Upper lobe of right lung (tissue), 1 donor: Measurements from ENCODE around the gene PPEF2. TPM values are rescaled to one million over a fixed set of nuclear protein-coding genes. Genes with fewer than 3 reads are reported as not detected.
"Not testable (repeated sequence)": the region's sequence is repeated elsewhere in the genome, so short reads cannot be mapped to it uniquely, and the experiment has no call there.

Experiments
- ATAC-seq: fragments of 200-7000 bp; cut with Tn5 transposase; one replicate; pipeline ENCODE4 v1.9.1; 2020; ENCODE audit warnings: mild to moderate bottlenecking, moderate library complexity
- DNase-seq: peaks from one replicate; pipeline ENCODE4 v3.0.0-alpha.2; 2020
- H3K27ac ChIP-seq: fragments of 200-600 bp; one replicate; pipeline ENCODE4 v1.8.0; 2022
- H3K27me3 ChIP-seq: fragments of 200-600 bp; one replicate; pipeline ENCODE4 v1.8.0; 2022; ENCODE audit warnings: mild to moderate bottlenecking
- H3K36me3 ChIP-seq: fragments of 200-600 bp; one replicate; pipeline ENCODE4 v1.8.0; 2022
- H3K4me1 ChIP-seq: fragments of 200-600 bp; one replicate; pipeline ENCODE4 v1.8.0; 2022
- H3K4me3 ChIP-seq: fragments of 200-600 bp; one replicate; pipeline ENCODE4 v1.8.0; 2022; ENCODE audit warnings: mild to moderate bottlenecking
- H3K9me3 ChIP-seq: fragments of 200-600 bp; one replicate; pipeline ENCODE4 v1.8.0; 2022
- CTCF ChIP-seq: fragments of 200-600 bp; IDR thresholded peaks from one replicate; pipeline ENCODE4 v1.8.0; 2022; ENCODE audit warnings: antibody characterized with exemption
- intact Hi-C: fragments of 100-400 bp; cut with DNase I; formaldehyde crosslinking; loops from one replicate; pipeline ENCODE4 v1.11.0; 2022
- total RNA-seq: library from RNA; stranded (reverse); fragmentation: NEBNext Ultra II Directional; extraction: Animal tissue kit (Norgen Biotek cat#: 25700); gene quantifications from one replicate; pipeline ENCODE4 v1.2.1, GENCODE V29; 2021
- donor health status: DM: no; HTN: yes; CAD: no; lungs with severe emphysema.

The PPEF2 gene
- total RNA-seq, 1 donor from 2014 or later: not detected

DNA sequence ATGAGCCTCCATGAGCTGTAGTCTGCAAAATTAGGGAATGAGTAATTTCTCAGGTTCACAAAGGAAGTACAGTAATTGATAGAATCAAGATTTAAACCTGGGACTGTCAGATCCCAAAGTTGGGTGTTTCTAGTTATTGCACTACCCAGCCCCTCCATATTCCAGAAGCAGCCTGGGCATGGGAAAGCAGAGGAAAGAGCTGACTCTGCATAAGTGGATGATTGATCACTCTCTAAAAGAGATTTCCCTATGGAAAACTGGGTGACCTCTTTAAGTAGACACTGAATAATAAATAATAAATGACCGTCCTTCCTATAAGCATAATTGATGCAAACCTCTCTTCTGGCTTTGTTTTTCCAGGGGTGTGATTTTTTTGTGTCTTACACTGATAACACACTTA is 33.4 kb upstream of the PPEF2 start:
- ATAC-seq (no peak), DNase-seq (no peak)
- no peak overlapping the region for H3K4me3 ChIP-seq
- H3K4me1 ChIP-seq: no peaks in the 10 kb centered on the region
- peaks cover 9% of the 10 kb centered on the region for H3K36me3 ChIP-seq
- no peaks in the 10 kb centered on the region for H3K27me3 ChIP-seq
- intact Hi-C loops: no loop called here
- TF ChIP-seq CTCF: no peak
- no peak overlapping the region for H3K27ac ChIP-seq
- no peaks in the 10 kb centered on the region for H3K9me3 ChIP-seq

DNA sequence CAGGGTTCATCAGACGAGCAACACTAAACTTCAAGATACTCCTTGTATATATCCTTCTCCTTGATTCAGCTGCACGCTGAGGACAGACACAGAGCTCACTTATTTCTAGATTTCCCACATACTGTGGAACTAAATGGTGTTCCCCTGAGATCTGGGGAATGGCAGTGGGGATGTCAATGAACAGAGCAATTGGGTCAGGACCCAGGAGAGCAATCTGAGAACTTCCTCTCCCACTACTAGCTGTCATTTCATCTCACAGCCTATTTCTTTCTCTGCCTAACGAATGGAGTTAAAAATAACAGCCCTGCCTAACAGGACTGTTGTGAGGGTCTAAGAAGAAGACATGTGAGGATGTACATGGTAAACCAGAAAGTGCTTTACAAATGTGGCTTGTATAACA is 27.9 kb upstream of the PPEF2 start:
- no peak for DNase-seq
- intact Hi-C loops: no loop called here
- no peaks in the 10 kb centered on the region for H3K9me3 ChIP-seq
- ATAC-seq: no peak
- no peak overlapping the region for H3K27ac ChIP-seq
- no peaks in the 10 kb centered on the region for H3K27me3 ChIP-seq
- H3K4me1 ChIP-seq: no peaks in the 10 kb centered on the region
- no peak for TF ChIP-seq CTCF
- no peak overlapping the region for H3K4me3 ChIP-seq
- H3K36me3 ChIP-seq: peaks cover 25% of the 10 kb centered on the region

DNA sequence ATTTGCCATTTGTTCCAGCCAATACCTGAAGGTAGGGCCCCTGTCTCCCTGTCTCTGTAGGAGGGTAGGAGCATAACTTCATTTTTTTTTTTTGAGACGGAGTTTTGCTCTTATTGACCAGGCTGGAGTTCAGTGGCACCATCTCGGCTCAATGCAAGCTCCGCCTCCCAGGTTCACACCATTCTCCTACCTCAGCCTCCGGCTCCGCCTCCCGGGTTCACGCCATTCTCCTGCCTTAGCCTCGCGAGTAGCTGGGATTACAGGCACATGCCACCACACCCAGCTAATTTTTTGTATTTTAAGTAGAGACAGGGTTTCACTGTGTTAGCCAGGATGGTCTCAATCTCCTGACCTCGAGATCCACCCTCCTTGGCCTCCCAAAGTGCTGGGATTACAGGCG is 22.7 kb upstream of the PPEF2 start:
- H3K27ac ChIP-seq, H3K27me3 ChIP-seq, H3K9me3 ChIP-seq, intact Hi-C loops, H3K4me1 ChIP-seq, ATAC-seq, H3K4me3 ChIP-seq, DNase-seq: not testable (repeated sequence)
- H3K36me3 ChIP-seq: peaks cover 22% of the 10 kb centered on the region

- intact Hi-C loops: no loop called here
- no peaks in the 10 kb centered on the region for H3K4me1 ChIP-seq
- no peak for ATAC-seq
Measured at GRCh38 chr4:75924309-75924827, 22.1 kb upstream of the PPEF2 start.

GRCh38 chr4:75922588-75922987 is 20.3 kb upstream of the PPEF2 start:
- intact Hi-C loops: no loop called here
- no peak overlapping the region for H3K27ac ChIP-seq
- ATAC-seq (no peak), DNase-seq (no peak)
- H3K4me1 ChIP-seq: no peaks in the 10 kb centered on the region
- peaks cover 17% of the 10 kb centered on the region for H3K36me3 ChIP-seq
- no peaks in the 10 kb centered on the region for H3K27me3 ChIP-seq
- H3K9me3 ChIP-seq: no peaks in the 10 kb centered on the region
- TF ChIP-seq CTCF: no peak
- no peak overlapping the region for H3K4me3 ChIP-seq

More at GRCh38 chr4:75924309-75924827, 22.1 kb upstream of the PPEF2 start:
- H3K4me3 ChIP-seq: no peak overlapping the region
- H3K9me3 ChIP-seq: no peaks in the 10 kb centered on the region
- DNase-seq: no peak
- no peak for TF ChIP-seq CTCF
- H3K27ac ChIP-seq: no peak overlapping the region
- no peaks in the 10 kb centered on the region for H3K27me3 ChIP-seq
- peaks cover 20% of the 10 kb centered on the region for H3K36me3 ChIP-seq

DNA sequence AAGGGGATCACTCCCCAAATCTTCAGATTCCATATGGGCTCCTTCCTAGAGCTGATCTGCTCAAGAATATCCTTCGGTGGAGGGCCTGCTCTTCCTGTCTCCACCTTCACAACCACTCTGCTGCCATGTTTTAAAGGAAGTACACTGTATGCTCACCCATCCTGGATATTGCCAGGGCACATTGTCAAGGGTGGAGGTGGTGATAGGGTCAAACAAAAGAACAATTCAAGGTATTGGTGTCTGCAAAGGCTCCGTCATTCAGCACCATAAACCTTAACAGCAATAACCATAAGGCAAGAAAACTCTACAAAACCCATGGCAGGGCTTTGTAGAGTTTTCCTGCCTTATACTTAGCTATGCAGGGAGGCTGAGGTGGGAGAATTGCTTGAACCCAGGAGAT is 19.7 kb upstream of the PPEF2 start:
- intact Hi-C loops: no loop called here
- Histone ChIP-seq H3K4me1 (no peaks in the 10 kb centered on the region), H3K27ac (no peak overlapping the region), H3K9me3 (no peaks in the 10 kb centered on the region), H3K27me3 (no peaks in the 10 kb centered on the region), H3K36me3 (peaks cover 17% of the 10 kb centered on the region), H3K4me3 (no peak overlapping the region)
- TF ChIP-seq CTCF: no peak
- ATAC-seq: no peak
- no peak for DNase-seq
